Caco-2 (cell line): Measurements from ENCODE around the gene MSANTD2. TPM values are rescaled to one million over a fixed set of nuclear protein-coding genes. Genes with fewer than 3 reads are reported as not detected.

ENCODE experiments used
- BruUV-seq: library from RNA; stranded (reverse); fragments of 400-500 nt; replicated peaks from 2 replicates; lab custom pipeline; 2021; lab: Mats Ljungman, UMichigan
- CTCF ChIA-PET: fragments of 300-600 bp; sonication (Branson Sonifier 250); formaldehyde crosslinking; loops from one replicate; lab custom pipeline; 2022; ENCODE audit warnings: antibody characterized with exemption; lab: Charles Lee
- POLR2A ChIA-PET: fragments of 300-600 bp; sonication (Branson Sonifier 250); formaldehyde crosslinking; loops from one replicate; lab custom pipeline; 2022; ENCODE audit warnings: antibody characterized with exemption; lab: Charles Lee
- DNase-seq, 2 experiments: peaks; one replicate each; pipeline versions ENCODE4 v3.0.0 to v3.0.0-alpha.2; 2020 to 2022
- H3K27me3 ChIP-seq: replicated peaks from 2 replicates; pipeline ENCODE4 v1.6.0; 2011; ENCODE audit warnings: low read length; ENCODE audit not compliant: control insufficient read depth, insufficient read depth
- H3K36me3 ChIP-seq: 2 replicates; pipeline ENCODE4 v1.5.1; 2011; ENCODE audit warnings: low read length; ENCODE audit not compliant: control insufficient read depth, insufficient read depth
- H3K4me1 ChIP-seq: fragments of 250-450 bp; sonication (Bioruptor Pico); 2 replicates; pipeline ENCODE4 v1.5.1; 2020; ENCODE audit warnings: mild to moderate bottlenecking
- H3K4me3 ChIP-seq: 2 replicates; pipeline ENCODE4 v1.5.1; 2011; ENCODE audit warnings: low read depth, mild to moderate bottlenecking, control low read depth, low read length
- H3K9me3 ChIP-seq: fragments of 250-450 bp; sonication (Bioruptor Pico); 2 replicates; pipeline ENCODE4 v1.5.1; 2020; ENCODE audit warnings: mild to moderate bottlenecking, moderate library complexity
- H3K27ac Mint-ChIP-seq: one replicate; pipeline ENCODE4 v1.8.0; 2022; ENCODE audit warnings: mixed read lengths; ENCODE audit not compliant: unreplicated experiment
- H3K27me3 Mint-ChIP-seq: one replicate; pipeline ENCODE4 v1.8.0; 2022; ENCODE audit warnings: mixed read lengths; ENCODE audit not compliant: insufficient read depth, unreplicated experiment
- H3K36me3 Mint-ChIP-seq: one replicate; pipeline ENCODE4 v1.8.0; 2022; ENCODE audit warnings: mild to moderate bottlenecking, mixed read lengths; ENCODE audit not compliant: insufficient read depth, unreplicated experiment
- H3K4me1 Mint-ChIP-seq: one replicate; pipeline ENCODE4 v1.8.0; 2022; ENCODE audit warnings: low read depth, mixed read lengths; ENCODE audit not compliant: unreplicated experiment
- H3K4me3 Mint-ChIP-seq: one replicate; pipeline ENCODE4 v1.8.0; 2022; ENCODE audit warnings: mild to moderate bottlenecking, moderate library complexity, mixed read lengths; ENCODE audit not compliant: unreplicated experiment
- H3K9me3 Mint-ChIP-seq: one replicate; pipeline ENCODE4 v1.8.0; 2022; ENCODE audit warnings: mixed read lengths; ENCODE audit not compliant: unreplicated experiment
- CTCF ChIP-seq, 2 experiments: fragments of 200-600 bp in 1 of 2; IDR thresholded peaks; 1 replicate in 1 of 2; 2 replicates in 1 of 2; pipeline versions ENCODE4 v1.5.1 to v1.8.0; 2011 to 2022; ENCODE audit warnings: antibody characterized with exemption in 1 of 2, control low read depth in 1 of 2, inconsistent platforms in 1 of 2, low read depth in 1 of 2, low read length in 1 of 2, mild to moderate bottlenecking in 1 of 2, moderate library complexity in 1 of 2; ENCODE audit not compliant: insufficient read depth in 1 of 2, severe bottlenecking in 1 of 2, unreplicated experiment in 1 of 2
- intact Hi-C: fragments of 100-400 bp; cut with micrococcal nuclease; formaldehyde crosslinking; loops from one replicate; pipeline ENCODE4 v1.10.0; 2022; ENCODE audit not compliant: unreplicated experiment
- total RNA-seq: library from RNA; stranded (reverse); gene quantifications from 2 replicates; pipeline ENCODE4 v1.2.3, GENCODE V29; 2022

The MSANTD2 gene
- total RNA-seq, 1 experiment from 2014 or later: 28.3 TPM

DNA sequence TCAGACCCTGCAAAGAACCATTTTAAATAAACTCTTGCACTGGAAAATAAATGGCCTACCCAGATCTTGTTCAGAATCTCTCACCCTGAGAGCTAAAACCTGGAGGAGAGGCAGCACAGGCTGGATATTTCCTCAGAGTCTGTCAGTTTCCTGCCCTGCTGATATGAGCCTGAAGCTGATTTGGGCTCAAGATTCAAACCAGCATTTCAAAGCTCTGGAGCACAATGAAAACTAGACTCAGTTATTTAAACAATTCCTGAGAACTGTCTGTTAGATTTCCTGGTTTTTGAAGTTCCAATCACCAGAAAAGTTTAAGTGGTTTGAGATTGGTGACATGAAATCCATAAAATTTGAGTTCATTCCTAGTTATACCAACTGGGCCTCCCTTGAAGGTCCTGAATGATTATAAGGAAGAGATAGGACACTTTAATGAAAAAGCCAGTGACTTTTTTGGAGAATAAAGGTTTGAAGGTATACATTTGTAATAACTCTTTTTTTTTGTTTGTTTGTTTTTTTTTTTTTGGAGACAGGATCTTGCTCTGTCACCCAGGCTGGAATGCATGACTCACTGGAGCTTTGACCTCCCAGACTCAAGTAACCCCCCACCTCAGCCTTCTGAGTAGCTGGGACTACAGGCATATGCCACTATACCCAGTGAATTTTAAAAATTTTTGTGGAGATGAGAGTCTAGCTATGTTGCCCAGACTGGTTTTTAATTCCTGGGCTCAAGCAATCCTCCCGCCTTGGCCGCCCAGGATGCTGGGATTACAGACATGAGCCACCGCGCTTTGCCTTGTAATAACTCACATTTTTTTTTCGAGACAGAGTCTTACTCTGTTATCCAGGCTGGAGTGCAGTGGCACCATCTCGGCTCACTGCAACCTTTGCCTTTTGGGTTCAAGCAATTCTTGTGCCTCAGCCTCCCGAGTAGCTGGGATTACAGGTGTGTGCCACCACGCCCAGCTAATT lies 30.1 kb downstream of the MSANTD2 start:
- Histone ChIP-seq H3K4me1 (peaks cover 27% of the 10 kb centered on the region), H3K36me3 (no peaks in the 10 kb centered on the region; the same call in 1 of the 2 replicates), H3K4me3 (no peak overlapping the region), H3K27me3 (no peaks in the 10 kb centered on the region), H3K9me3 (no peaks in the 10 kb centered on the region)
- DNase-seq: peak; percentile 58 to 68
- TF ChIP-seq CTCF (IDR thresholded peaks at IDR 0.05; ENCODE audit: insufficient read depth in 1 of 2, low read depth in 1 of 2, low read length in 1 of 2, severe bottlenecking in 1 of 2, unreplicated experiment in 1 of 2): no peak
- H3K9me3 Mint-ChIP-seq: no peaks in the 10 kb centered on the region
- CTCF ChIA-PET: interaction anchor here (0.5 to 2.3 kb wide), 5 partner anchors 8 to 1190 kb away, joined by 3 to 14 read pairs (median 4); no protein-coding TSS in a partner anchor
- no peaks in the 10 kb centered on the region for H3K27me3 Mint-ChIP-seq
- peaks cover 22% of the 10 kb centered on the region for H3K4me1 Mint-ChIP-seq
- POLR2A ChIA-PET: interaction anchor here (0.6 to 0.7 kb wide), 2 partner anchors 96 to 341 kb away, joined by 5 to 9 read pairs; partner anchors contain the start of gene SPA17
- no peak overlapping the region for H3K4me3 Mint-ChIP-seq
- peaks cover 49% of the 10 kb centered on the region for H3K36me3 Mint-ChIP-seq
- H3K27ac Mint-ChIP-seq: peak overlapping the region; percentile 53
- no TSS peak for BruUV-seq
- intact Hi-C loops: no loop called here

DNA sequence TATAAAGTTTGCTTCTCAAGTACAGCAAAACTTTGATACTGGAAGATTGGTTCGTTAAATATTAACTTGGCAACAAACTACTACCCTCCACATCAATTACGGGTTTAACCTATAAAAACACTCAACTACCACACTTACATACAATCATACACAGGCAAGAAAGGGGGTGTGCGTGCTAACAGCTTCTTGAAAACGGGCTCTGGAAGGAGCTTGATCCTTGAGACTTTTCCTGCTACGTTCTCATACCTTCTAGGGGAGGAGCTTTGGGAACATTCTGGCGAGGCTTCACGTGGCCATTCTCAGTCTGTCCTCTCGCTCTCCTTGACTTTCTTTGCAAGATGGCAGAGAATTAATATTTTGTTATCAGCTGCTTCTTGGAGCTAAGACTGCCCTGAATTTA lies 31.3 kb downstream of the MSANTD2 start:
- DNase-seq: no peak
- Mint-ChIP-seq H3K27ac (peak overlapping the region; percentile 53), H3K36me3 (peaks cover 49% of the 10 kb centered on the region), H3K27me3 (no peaks in the 10 kb centered on the region), H3K9me3 (no peaks in the 10 kb centered on the region), H3K4me3 (no peak overlapping the region), H3K4me1 (peaks cover 27% of the 10 kb centered on the region)
- ChIA-PET CTCF (interaction anchor here (0.6 to 2.3 kb wide), 7 partner anchors 9 to 108 kb away, joined by 3 to 14 read pairs (median 4); no protein-coding TSS in a partner anchor), POLR2A (interaction anchor here (0.7 kb wide), 1 partner anchor 30 kb away, joined by 5 read pairs; no protein-coding TSS in a partner anchor)
- Histone ChIP-seq H3K9me3 (no peaks in the 10 kb centered on the region), H3K4me1 (peaks cover 28% of the 10 kb centered on the region), H3K27me3 (no peaks in the 10 kb centered on the region), H3K4me3 (no peak overlapping the region), H3K36me3 (no peaks in the 10 kb centered on the region; the same call in 1 of the 2 replicates)
- intact Hi-C loops: no loop called here
- no TSS peak for BruUV-seq
- no peak for TF ChIP-seq CTCF (IDR thresholded peaks at IDR 0.05; ENCODE audit: insufficient read depth in 1 of 2, low read depth in 1 of 2, low read length in 1 of 2, severe bottlenecking in 1 of 2, unreplicated experiment in 1 of 2)

- no TSS peak for BruUV-seq
- intact Hi-C loops: no loop called here
- POLR2A ChIA-PET: interaction anchor here (0.6 to 0.7 kb wide), 2 partner anchors 73 to 1146 kb away, joined by 6 to 7 read pairs; no protein-coding TSS in a partner anchor
Observed at GRCh38 chr11:124766156-124766555, 34.0 kb downstream of the MSANTD2 start.

More at GRCh38 chr11:124766156-124766555, 34.0 kb downstream of the MSANTD2 start:
- Mint-ChIP-seq H3K4me1 (peaks cover 32% of the 10 kb centered on the region), H3K4me3 (no peak overlapping the region), H3K9me3 (no peaks in the 10 kb centered on the region), H3K27ac (no peak overlapping the region), H3K36me3 (peaks cover 45% of the 10 kb centered on the region), H3K27me3 (no peaks in the 10 kb centered on the region)
- H3K9me3 ChIP-seq: no peaks in the 10 kb centered on the region
- no peak for TF ChIP-seq CTCF (IDR thresholded peaks at IDR 0.05; ENCODE audit: insufficient read depth in 1 of 2, low read depth in 1 of 2, low read length in 1 of 2, severe bottlenecking in 1 of 2, unreplicated experiment in 1 of 2)
- peaks cover 32% of the 10 kb centered on the region for H3K4me1 ChIP-seq
- no peak for DNase-seq
- H3K36me3 ChIP-seq: no peaks in the 10 kb centered on the region; the same call in 1 of the 2 replicates
- CTCF ChIA-PET: interaction anchor here (1.4 to 1.9 kb wide), 3 partner anchors 13 to 97 kb away, joined by 4 to 7 read pairs (median 6); no protein-coding TSS in a partner anchor
- H3K4me3 ChIP-seq: no peak overlapping the region
- H3K27me3 ChIP-seq: no peaks in the 10 kb centered on the region
